ENCODE measurements around the gene PEDS1. TPM values are rescaled to one million over a fixed set of nuclear protein-coding genes. Genes with fewer than 3 reads are reported as not detected.

Gene PEDS1
- total and polyA plus RNA-seq, 2 of the 13 experiments (the other 11 are each of a cell fraction or from before 2014, with no cell fraction given) = 30.5 to 93.9 TPM

- TF ChIP-seq, protein P1, sequence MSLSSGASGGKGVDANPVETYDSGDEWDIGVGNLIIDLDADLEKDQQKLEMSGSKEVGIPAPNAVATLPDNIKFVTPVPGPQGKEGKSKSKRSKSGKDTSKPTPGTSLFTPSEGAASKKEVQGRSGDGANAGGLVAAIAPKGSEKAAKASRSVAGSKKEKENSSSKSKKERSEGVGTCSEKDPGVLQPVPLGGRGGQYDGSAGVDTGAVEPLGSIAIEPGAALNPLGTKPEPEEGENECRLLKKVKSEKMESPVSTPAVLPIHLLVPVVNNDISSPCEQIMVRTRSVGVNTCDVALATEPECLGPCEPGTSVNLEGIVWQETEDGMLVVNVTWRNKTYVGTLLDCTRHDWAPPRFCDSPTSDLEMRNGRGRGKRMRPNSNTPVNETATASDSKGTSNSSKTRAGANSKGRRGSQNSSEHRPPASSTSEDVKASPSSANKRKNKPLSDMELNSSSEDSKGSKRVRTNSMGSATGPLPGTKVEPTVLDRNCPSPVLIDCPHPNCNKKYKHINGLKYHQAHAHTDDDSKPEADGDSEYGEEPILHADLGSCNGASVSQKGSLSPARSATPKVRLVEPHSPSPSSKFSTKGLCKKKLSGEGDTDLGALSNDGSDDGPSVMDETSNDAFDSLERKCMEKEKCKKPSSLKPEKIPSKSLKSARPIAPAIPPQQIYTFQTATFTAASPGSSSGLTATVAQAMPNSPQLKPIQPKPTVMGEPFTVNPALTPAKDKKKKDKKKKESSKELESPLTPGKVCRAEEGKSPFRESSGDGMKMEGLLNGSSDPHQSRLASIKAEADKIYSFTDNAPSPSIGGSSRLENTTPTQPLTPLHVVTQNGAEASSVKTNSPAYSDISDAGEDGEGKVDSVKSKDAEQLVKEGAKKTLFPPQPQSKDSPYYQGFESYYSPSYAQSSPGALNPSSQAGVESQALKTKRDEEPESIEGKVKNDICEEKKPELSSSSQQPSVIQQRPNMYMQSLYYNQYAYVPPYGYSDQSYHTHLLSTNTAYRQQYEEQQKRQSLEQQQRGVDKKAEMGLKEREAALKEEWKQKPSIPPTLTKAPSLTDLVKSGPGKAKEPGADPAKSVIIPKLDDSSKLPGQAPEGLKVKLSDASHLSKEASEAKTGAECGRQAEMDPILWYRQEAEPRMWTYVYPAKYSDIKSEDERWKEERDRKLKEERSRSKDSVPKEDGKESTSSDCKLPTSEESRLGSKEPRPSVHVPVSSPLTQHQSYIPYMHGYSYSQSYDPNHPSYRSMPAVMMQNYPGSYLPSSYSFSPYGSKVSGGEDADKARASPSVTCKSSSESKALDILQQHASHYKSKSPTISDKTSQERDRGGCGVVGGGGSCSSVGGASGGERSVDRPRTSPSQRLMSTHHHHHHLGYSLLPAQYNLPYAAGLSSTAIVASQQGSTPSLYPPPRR (CRISPR knock-in tag; IDR thresholded peaks at IDR 0.05; ENCODE audit: borderline replicate concordance) = peak; percentile 81
- TF ChIP-seq ZNF761 (CRISPR knock-in tag; conservative IDR thresholded peaks at IDR 0.05) (peak; percentile 97), FOXA3 (CRISPR knock-in tag; IDR thresholded peaks at IDR 0.05) (peak; percentile 60), CAMTA2 (CRISPR knock-in tag; IDR thresholded peaks at IDR 0.05; ENCODE audit: borderline replicate concordance) (peak; percentile 77; the same call in 1 of the 2 replicates), ZNF737 (CRISPR knock-in tag; IDR thresholded peaks at IDR 0.05; ENCODE audit: borderline replicate concordance) (peak; percentile 95; the same call in 1 of the 2 replicates), REXO4 (CRISPR knock-in tag; IDR thresholded peaks at IDR 0.05; ENCODE audit: borderline replicate concordance) (no peak), PITX1 (CRISPR knock-in tag; IDR thresholded peaks at IDR 0.05) (peak; percentile 89), ZNF570 (CRISPR knock-in tag; IDR thresholded peaks at IDR 0.05; ENCODE audit: borderline replicate concordance) (0 out of 2 replicates have a peak, but pooled peaks have one; percentile 38), TAF1 (CRISPR knock-in tag; IDR thresholded peaks at IDR 0.05) (peak; percentile 93), PAF1 (CRISPR knock-in tag; IDR thresholded peaks at IDR 0.05) (no peak), CREBL2 (CRISPR knock-in tag; IDR thresholded peaks at IDR 0.05; ENCODE audit: borderline replicate concordance) (peak; percentile 93), TGIF2 (CRISPR knock-in tag; IDR thresholded peaks at IDR 0.05) (no peak), ZBTB20 (CRISPR knock-in tag; IDR thresholded peaks at IDR 0.05; ENCODE audit: borderline replicate concordance, low read depth) (peak; percentile 73; the same call in 1 of the 2 replicates), ZNF747 (CRISPR knock-in tag; IDR thresholded peaks at IDR 0.05; ENCODE audit: borderline replicate concordance) (peak; percentile 83; the same call in 1 of the 2 replicates), ATAD3A (CRISPR knock-in tag; IDR thresholded peaks at IDR 0.05) (peak; percentile 88), AHR (CRISPR knock-in tag; IDR thresholded peaks at IDR 0.05) (peak; percentile 82; the same call in 1 of the 2 replicates), USF2 (IDR thresholded peaks at IDR 0.05; ENCODE audit: low read depth, low read length) (0 out of 2 replicates have a peak, but pooled peaks have one; percentile 2), USF2 (CRISPR knock-in tag; IDR thresholded peaks at IDR 0.05; ENCODE audit: borderline replicate concordance) (no peak)
- TF ChIP-seq, protein P2, sequence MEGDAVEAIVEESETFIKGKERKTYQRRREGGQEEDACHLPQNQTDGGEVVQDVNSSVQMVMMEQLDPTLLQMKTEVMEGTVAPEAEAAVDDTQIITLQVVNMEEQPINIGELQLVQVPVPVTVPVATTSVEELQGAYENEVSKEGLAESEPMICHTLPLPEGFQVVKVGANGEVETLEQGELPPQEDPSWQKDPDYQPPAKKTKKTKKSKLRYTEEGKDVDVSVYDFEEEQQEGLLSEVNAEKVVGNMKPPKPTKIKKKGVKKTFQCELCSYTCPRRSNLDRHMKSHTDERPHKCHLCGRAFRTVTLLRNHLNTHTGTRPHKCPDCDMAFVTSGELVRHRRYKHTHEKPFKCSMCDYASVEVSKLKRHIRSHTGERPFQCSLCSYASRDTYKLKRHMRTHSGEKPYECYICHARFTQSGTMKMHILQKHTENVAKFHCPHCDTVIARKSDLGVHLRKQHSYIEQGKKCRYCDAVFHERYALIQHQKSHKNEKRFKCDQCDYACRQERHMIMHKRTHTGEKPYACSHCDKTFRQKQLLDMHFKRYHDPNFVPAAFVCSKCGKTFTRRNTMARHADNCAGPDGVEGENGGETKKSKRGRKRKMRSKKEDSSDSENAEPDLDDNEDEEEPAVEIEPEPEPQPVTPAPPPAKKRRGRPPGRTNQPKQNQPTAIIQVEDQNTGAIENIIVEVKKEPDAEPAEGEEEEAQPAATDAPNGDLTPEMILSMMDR (CRISPR knock-in tag; IDR thresholded peaks at IDR 0.05) = peak; percentile 44
- TF ChIP-seq, protein P3, sequence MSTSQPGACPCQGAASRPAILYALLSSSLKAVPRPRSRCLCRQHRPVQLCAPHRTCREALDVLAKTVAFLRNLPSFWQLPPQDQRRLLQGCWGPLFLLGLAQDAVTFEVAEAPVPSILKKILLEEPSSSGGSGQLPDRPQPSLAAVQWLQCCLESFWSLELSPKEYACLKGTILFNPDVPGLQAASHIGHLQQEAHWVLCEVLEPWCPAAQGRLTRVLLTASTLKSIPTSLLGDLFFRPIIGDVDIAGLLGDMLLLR (CRISPR knock-in tag; IDR thresholded peaks at IDR 0.05) = peak; percentile 90; the same call in 1 of the 2 replicates
Observed at GRCh38 chr20:50172347-50173013, 19.0 kb upstream of the PEDS1 start (continued).

All from HepG2 (cell line).